NB4 (cell line): ENCODE measurements around the gene TPM2.

Experiments used
- MYC ChIP-seq: IDR thresholded peaks from 2 replicates; pipeline ENCODE4 v1.6.1; 2011; ENCODE audit warnings: low read depth, low read length
- POLR2A ChIP-seq: IDR thresholded peaks from 2 replicates; pipeline ENCODE4 v1.6.1; 2011; ENCODE audit warnings: mild to moderate bottlenecking; ENCODE audit not compliant: insufficient read length; ENCODE audit errors: extremely low read depth
- TF ChIP-seq, protein P1 (sequence below): IDR thresholded peaks from one replicate; pipeline ENCODE4 v1.5.1; 2012; ENCODE audit warnings: low read depth, low read length
- TF ChIP-seq, protein P2 (sequence below): IDR thresholded peaks from 2 replicates; pipeline ENCODE4 v1.6.1; 2011; ENCODE audit warnings: low read depth, low read length

DNA sequence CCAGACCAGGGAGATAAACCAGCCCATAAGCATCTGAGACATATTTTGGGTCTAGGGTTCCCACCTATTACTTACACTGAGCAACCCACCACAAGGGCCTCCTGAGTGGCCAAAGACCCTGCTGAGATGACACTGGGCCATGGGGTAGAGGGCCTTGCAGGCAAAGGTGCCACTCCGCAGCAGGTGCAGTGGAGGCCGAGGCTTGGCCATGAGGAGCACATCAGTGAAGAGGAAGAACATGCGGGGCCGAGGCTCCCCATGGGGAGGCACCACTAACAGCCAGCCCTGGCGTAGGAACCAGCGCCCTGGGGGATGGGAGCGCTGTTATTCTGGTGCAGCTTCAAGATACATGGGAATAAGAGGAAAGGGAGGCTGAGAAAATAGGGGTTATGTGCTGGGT is 27.3 kb downstream of the TPM2 start:
- TF ChIP-seq, protein P1, sequence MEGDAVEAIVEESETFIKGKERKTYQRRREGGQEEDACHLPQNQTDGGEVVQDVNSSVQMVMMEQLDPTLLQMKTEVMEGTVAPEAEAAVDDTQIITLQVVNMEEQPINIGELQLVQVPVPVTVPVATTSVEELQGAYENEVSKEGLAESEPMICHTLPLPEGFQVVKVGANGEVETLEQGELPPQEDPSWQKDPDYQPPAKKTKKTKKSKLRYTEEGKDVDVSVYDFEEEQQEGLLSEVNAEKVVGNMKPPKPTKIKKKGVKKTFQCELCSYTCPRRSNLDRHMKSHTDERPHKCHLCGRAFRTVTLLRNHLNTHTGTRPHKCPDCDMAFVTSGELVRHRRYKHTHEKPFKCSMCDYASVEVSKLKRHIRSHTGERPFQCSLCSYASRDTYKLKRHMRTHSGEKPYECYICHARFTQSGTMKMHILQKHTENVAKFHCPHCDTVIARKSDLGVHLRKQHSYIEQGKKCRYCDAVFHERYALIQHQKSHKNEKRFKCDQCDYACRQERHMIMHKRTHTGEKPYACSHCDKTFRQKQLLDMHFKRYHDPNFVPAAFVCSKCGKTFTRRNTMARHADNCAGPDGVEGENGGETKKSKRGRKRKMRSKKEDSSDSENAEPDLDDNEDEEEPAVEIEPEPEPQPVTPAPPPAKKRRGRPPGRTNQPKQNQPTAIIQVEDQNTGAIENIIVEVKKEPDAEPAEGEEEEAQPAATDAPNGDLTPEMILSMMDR = no peak
- TF ChIP-seq POLR2A (no peak), MYC (no peak)
- TF ChIP-seq, protein P2, sequence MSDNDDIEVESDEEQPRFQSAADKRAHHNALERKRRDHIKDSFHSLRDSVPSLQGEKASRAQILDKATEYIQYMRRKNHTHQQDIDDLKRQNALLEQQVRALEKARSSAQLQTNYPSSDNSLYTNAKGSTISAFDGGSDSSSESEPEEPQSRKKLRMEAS = no peak
